HL-60 (cell line): ENCODE results near the gene AGPAT3.

Experiments used
- DNase-seq, 2 experiments: peaks; one replicate each; pipeline ENCODE4 v3.0.0-alpha.2; 2010 to 2020; ENCODE audit warnings: low read depth in 1 of 2, low spot score in 1 of 2
- H3K27ac ChIP-seq: fragments of 250-450 bp; sonication (Bioruptor Pico); replicated peaks from 2 replicates; pipeline ENCODE4 v1.5.1; 2020; ENCODE audit warnings: mild to moderate bottlenecking, moderate library complexity
- H3K27me3 ChIP-seq: fragments of 250-450 bp; sonication (Bioruptor Pico); 2 replicates; pipeline ENCODE4 v1.5.1; 2021; ENCODE audit warnings: mild to moderate bottlenecking, moderate library complexity; ENCODE audit not compliant: insufficient read depth, poor library complexity, severe bottlenecking
- H3K4me3 ChIP-seq: replicated peaks from 2 replicates; pipeline ENCODE4 v1.5.1; 2011; ENCODE audit warnings: mild to moderate bottlenecking, control low read depth, low read length; ENCODE audit not compliant: insufficient read depth
- CTCF ChIP-seq: IDR thresholded peaks from one replicate; pipeline ENCODE4 v1.5.1; 2011; ENCODE audit warnings: low read length, control low read depth, inconsistent platforms; ENCODE audit not compliant: insufficient read depth
- GABPA ChIP-seq: IDR thresholded peaks from 2 replicates; pipeline ENCODE4 v1.6.1; 2012; ENCODE audit warnings: low read depth
- POLR2AphosphoS5 ChIP-seq: IDR thresholded peaks from 2 replicates; pipeline ENCODE4 v1.6.1; 2012; ENCODE audit warnings: low read depth
- REST ChIP-seq: IDR thresholded peaks from 2 replicates; pipeline ENCODE4 v1.6.1; 2012; ENCODE audit warnings: low read depth; ENCODE audit not compliant: insufficient replicate concordance
- SPI1 ChIP-seq: IDR thresholded peaks from 2 replicates; pipeline ENCODE4 v1.6.1; 2012; ENCODE audit warnings: low read depth, mild to moderate bottlenecking, borderline replicate concordance

Gene AGPAT3

GRCh38 chr21:43932005-43932404 is 67.0 kb downstream of the AGPAT3 start:
- DNase-seq = no peak
- Histone ChIP-seq H3K4me3 (no peak overlapping the region), H3K27me3 (no peaks in the 10 kb centered on the region), H3K27ac (no peak overlapping the region)
- TF ChIP-seq SPI1 (no peak), POLR2AphosphoS5 (no peak), GABPA (no peak), CTCF (no peak), REST (no peak)

GRCh38 chr21:43933199-43933598 is 68.2 kb downstream of the AGPAT3 start:
- no peak for DNase-seq
- TF ChIP-seq REST = no peak
- no peak for TF ChIP-seq GABPA
- no peak for TF ChIP-seq CTCF
- TF ChIP-seq SPI1 = no peak
- TF ChIP-seq POLR2AphosphoS5 = no peak
- Histone ChIP-seq H3K27me3 (no peaks in the 10 kb centered on the region), H3K27ac (no peak overlapping the region), H3K4me3 (no peak overlapping the region)

GRCh38 chr21:43933680-43934079 is 68.7 kb downstream of the AGPAT3 start:
- no peaks in the 10 kb centered on the region for H3K27me3 ChIP-seq
- no peak overlapping the region for H3K27ac ChIP-seq
- H3K4me3 ChIP-seq = no peak overlapping the region
- TF ChIP-seq REST (no peak), CTCF (no peak), POLR2AphosphoS5 (no peak), SPI1 (no peak), GABPA (no peak)
- no peak for DNase-seq
